Keratinocyte (primary cell): Measurements from ENCODE around the gene ACACB. TPM values are rescaled to one million over a fixed set of nuclear protein-coding genes. Genes with fewer than 3 reads are reported as not detected.

Experiments
- DNase-seq: peaks from one replicate; pipeline ENCODE4 v3.0.0-alpha.2; 2011; ENCODE audit warnings: low read depth, missing footprints, low spot score
- FAIRE-seq: peaks from 2 replicates; lab custom pipeline; 2011; peaks lifted over from hg19 to GRCh38; lab: Jason Lieb, UNC
- H2AFZ ChIP-seq: 2 replicates; pipeline ENCODE4 v1.6.0; 2012; ENCODE audit warnings: low read length, control low read depth, inconsistent platforms; ENCODE audit not compliant: control insufficient read depth
- H3K27ac ChIP-seq: 2 replicates; pipeline ENCODE4 v1.5.1; 2011; ENCODE audit warnings: low read length; ENCODE audit not compliant: control insufficient read depth, insufficient read depth
- H3K27me3 ChIP-seq: 3 replicates; pipeline ENCODE4 v1.6.0; 2011; ENCODE audit warnings: low read length; ENCODE audit not compliant: control insufficient read depth, insufficient read depth; ENCODE audit errors: extremely low read depth
- H3K36me3 ChIP-seq, 2 experiments: 2 replicates in 1 of 2; 3 replicates in 1 of 2; pipeline ENCODE4 v1.5.1; 2011; ENCODE audit warnings: low read length in 2 of 2, mild to moderate bottlenecking in 1 of 2; ENCODE audit not compliant: control insufficient read depth in 2 of 2, insufficient read depth in 2 of 2; ENCODE audit errors: extremely low read depth in 1 of 2
- H3K4me1 ChIP-seq: 3 replicates; pipeline ENCODE4 v1.5.1; 2011; ENCODE audit warnings: low read length; ENCODE audit not compliant: control insufficient read depth, insufficient read depth; ENCODE audit errors: extremely low read depth
- H3K4me2 ChIP-seq: 3 replicates; pipeline ENCODE4 v1.6.0; 2011; ENCODE audit warnings: low read depth, low read length; ENCODE audit not compliant: control insufficient read depth, insufficient read depth; ENCODE audit errors: extremely low read depth
- H3K4me3 ChIP-seq, 3 experiments: fragments of 200-600 bp in 1 of 3; sonication (generic) in 1 of 3; 2 replicates in 2 of 3; 3 replicates in 1 of 3; pipeline ENCODE4 v1.5.1; 2011 to 2016; ENCODE audit warnings: low read length in 3 of 3, mild to moderate bottlenecking in 3 of 3, control low read depth in 2 of 3, inconsistent platforms in 1 of 3, low read depth in 1 of 3, mixed read lengths in 1 of 3, mixed run types in 1 of 3, moderate library complexity in 1 of 3; ENCODE audit not compliant: control insufficient read depth in 2 of 3, insufficient read depth in 2 of 3; ENCODE audit errors: extremely low read depth in 1 of 3
- H3K79me2 ChIP-seq: 2 replicates; pipeline ENCODE4 v1.6.0; 2012; ENCODE audit warnings: low read length; ENCODE audit not compliant: control insufficient read depth, insufficient read depth
- H3K9ac ChIP-seq: 3 replicates; pipeline ENCODE4 v1.6.0; 2011; ENCODE audit warnings: low read length; ENCODE audit not compliant: control insufficient read depth, insufficient read depth; ENCODE audit errors: extremely low read depth
- H3K9me1 ChIP-seq: 3 replicates; pipeline ENCODE4 v1.6.0; 2011; ENCODE audit warnings: low read length; ENCODE audit not compliant: control insufficient read depth, insufficient read depth; ENCODE audit errors: extremely low read depth
- H3K9me3 ChIP-seq: 2 replicates; pipeline ENCODE4 v1.5.1; 2012; ENCODE audit warnings: low read depth, low read length; ENCODE audit not compliant: control insufficient read depth
- H4K20me1 ChIP-seq: 3 replicates; pipeline ENCODE4 v1.6.0; 2011; ENCODE audit warnings: low read length; ENCODE audit not compliant: control insufficient read depth, insufficient read depth; ENCODE audit errors: extremely low read depth
- EZH2 ChIP-seq: IDR thresholded peaks from one replicate; pipeline ENCODE4 v1.6.1; 2012; ENCODE audit warnings: inconsistent platforms, mild to moderate bottlenecking, low read length, moderate library complexity
- dilution Hi-C: fragments of 300-500 bp; cut with MboI; formaldehyde crosslinking; loops from one replicate; pipeline ENCODE4 v1.7.0; 2020; ENCODE audit warnings: low sequenced_read_pairs; ENCODE audit not compliant: extremely low pct_ligation_motif_present
- polyA plus RNA-seq, 5 experiments: library from polyadenylated mRNA; depleted of rRNA in 3 of 5; stranded (reverse) in 3 of 5; stranded (forward) in 1 of 5; unstranded in 1 of 5; fragments of >200 nt; gene quantifications; 1 replicate in 1 of 5; 2 replicates in 3 of 5; 3 replicates in 1 of 5; pipeline versions ENCODE4 v1.2.1 to v1.2.3, GENCODE V29; 2011 to 2012; ENCODE audit warnings: missing spikeins in 2 of 5, low read depth in 1 of 5, low replicate concordance in 1 of 5
- TF ChIP-seq, protein P1 (sequence below), 3 experiments: IDR thresholded peaks in 1 of 3; conservative IDR thresholded peaks in 1 of 3; optimal IDR thresholded peaks in 1 of 3; 2 replicates in 2 of 3; 3 replicates in 1 of 3; pipeline versions ENCODE3 to v1.5.1; 2011; ENCODE audit warnings: low read length in 3 of 3, mild to moderate bottlenecking in 3 of 3, moderate library complexity in 2 of 3, control low read depth in 1 of 3, inconsistent platforms in 1 of 3; ENCODE audit not compliant: insufficient read depth in 2 of 3; ENCODE audit errors: extremely low read depth in 1 of 3

ACACB gene
- polyA plus RNA-seq, 1 donor (not counting 4 experiments of a cell fraction or from before 2014, with no cell fraction given) = 1.3 TPM

GRCh38 chr12:109270494-109270893 is 154.1 kb downstream of the ACACB start:
- H3K4me3 ChIP-seq = no peak overlapping the region
- H3K36me3 ChIP-seq = no peaks in the 10 kb centered on the region
- TF ChIP-seq, protein P1, sequence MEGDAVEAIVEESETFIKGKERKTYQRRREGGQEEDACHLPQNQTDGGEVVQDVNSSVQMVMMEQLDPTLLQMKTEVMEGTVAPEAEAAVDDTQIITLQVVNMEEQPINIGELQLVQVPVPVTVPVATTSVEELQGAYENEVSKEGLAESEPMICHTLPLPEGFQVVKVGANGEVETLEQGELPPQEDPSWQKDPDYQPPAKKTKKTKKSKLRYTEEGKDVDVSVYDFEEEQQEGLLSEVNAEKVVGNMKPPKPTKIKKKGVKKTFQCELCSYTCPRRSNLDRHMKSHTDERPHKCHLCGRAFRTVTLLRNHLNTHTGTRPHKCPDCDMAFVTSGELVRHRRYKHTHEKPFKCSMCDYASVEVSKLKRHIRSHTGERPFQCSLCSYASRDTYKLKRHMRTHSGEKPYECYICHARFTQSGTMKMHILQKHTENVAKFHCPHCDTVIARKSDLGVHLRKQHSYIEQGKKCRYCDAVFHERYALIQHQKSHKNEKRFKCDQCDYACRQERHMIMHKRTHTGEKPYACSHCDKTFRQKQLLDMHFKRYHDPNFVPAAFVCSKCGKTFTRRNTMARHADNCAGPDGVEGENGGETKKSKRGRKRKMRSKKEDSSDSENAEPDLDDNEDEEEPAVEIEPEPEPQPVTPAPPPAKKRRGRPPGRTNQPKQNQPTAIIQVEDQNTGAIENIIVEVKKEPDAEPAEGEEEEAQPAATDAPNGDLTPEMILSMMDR (optimal IDR thresholded peaks at IDR 0.05 in 1 of 3, IDR thresholded peaks at IDR 0.05 in 1 of 3, conservative IDR thresholded peaks at IDR 0.05 in 1 of 3; ENCODE audit: extremely low read depth in 1 of 3, insufficient read depth in 2 of 3, low read length in 3 of 3) = no peak
- no peak for TF ChIP-seq EZH2
- no peaks in the 10 kb centered on the region for H3K79me2 ChIP-seq
- H3K9ac ChIP-seq = no peak overlapping the region
- no peaks in the 10 kb centered on the region for H3K4me1 ChIP-seq
- H3K4me2 ChIP-seq = no peak overlapping the region
- no peak for DNase-seq
- H3K9me3 ChIP-seq = no peaks in the 10 kb centered on the region
- H2AFZ ChIP-seq = no peak overlapping the region
- H3K27me3 ChIP-seq = no peaks in the 10 kb centered on the region
- dilution Hi-C loops = no loop called here
- H3K9me1 ChIP-seq = no peaks in the 10 kb centered on the region
- no peaks in the 10 kb centered on the region for H4K20me1 ChIP-seq
- H3K27ac ChIP-seq = no peak overlapping the region
- no peak for FAIRE-seq

- no peaks in the 10 kb centered on the region for H3K9me3 ChIP-seq
- dilution Hi-C loops = no loop called here
- H3K36me3 ChIP-seq = no peaks in the 10 kb centered on the region
- H3K4me1 ChIP-seq = no peaks in the 10 kb centered on the region
- H3K27me3 ChIP-seq = no peaks in the 10 kb centered on the region
- no peaks in the 10 kb centered on the region for H3K9me1 ChIP-seq
- H3K4me3 ChIP-seq = no peak overlapping the region
- H3K9ac ChIP-seq = no peak overlapping the region
- no peak for TF ChIP-seq EZH2
- TF ChIP-seq, protein P1 (optimal IDR thresholded peaks at IDR 0.05 in 1 of 3, IDR thresholded peaks at IDR 0.05 in 1 of 3, conservative IDR thresholded peaks at IDR 0.05 in 1 of 3; ENCODE audit: extremely low read depth in 1 of 3, insufficient read depth in 2 of 3, low read length in 3 of 3) = no peak
- FAIRE-seq (no peak), DNase-seq (no peak)
- no peaks in the 10 kb centered on the region for H3K79me2 ChIP-seq
- H3K4me2 ChIP-seq = no peak overlapping the region
- no peak overlapping the region for H2AFZ ChIP-seq
- no peak overlapping the region for H3K27ac ChIP-seq
- no peaks in the 10 kb centered on the region for H4K20me1 ChIP-seq
These were observed 155.0 kb downstream of the ACACB start for GRCh38 chr12:109271418-109271817.
